SU-DHL-6 (cell line): ENCODE data around the gene PLCL1.

ENCODE experiments used
- H2AFZ ChIP-seq: fragments of 200-600 bp; sonication (generic); 2 replicates; pipeline ENCODE4 v1.6.1; 2014; ENCODE audit warnings: low read depth, mild to moderate bottlenecking, moderate library complexity, mixed read lengths, antibody characterized with exemption, low read length; ENCODE audit not compliant: severe bottlenecking
- H3F3A ChIP-seq: fragments of 200-600 bp; shearing (Covaris generic); 2 replicates; pipeline ENCODE4 v1.6.0; 2016; ENCODE audit warnings: antibody characterized with exemption, mild to moderate bottlenecking; ENCODE audit not compliant: insufficient read depth
- H3K27ac ChIP-seq: fragments of 200-600 bp; sonication (generic); 2 replicates; pipeline ENCODE4 v1.5.1; 2016; ENCODE audit warnings: low read depth, mild to moderate bottlenecking, low read length, moderate library complexity, mixed read lengths
- H3K27me3 ChIP-seq: fragments of 200-600 bp; sonication (generic), shearing (Covaris generic); 2 replicates; pipeline ENCODE4 v1.6.0; 2014; ENCODE audit warnings: mild to moderate bottlenecking, low read length
- H3K36me3 ChIP-seq: fragments of 200-600 bp; sonication (generic); 2 replicates; pipeline ENCODE4 v1.6.1; 2014; ENCODE audit warnings: mild to moderate bottlenecking, low read length, mixed read lengths
- H3K4me2 ChIP-seq: fragments of 300-600, 200-600 bp; shearing (Covaris generic), sonication (generic); 2 replicates; pipeline ENCODE4 v1.6.0; 2014; ENCODE audit warnings: low read length, low read depth, mild to moderate bottlenecking; ENCODE audit not compliant: poor library complexity, severe bottlenecking
- H3K4me3 ChIP-seq: fragments of 200-600 bp; sonication (generic); 2 replicates; pipeline ENCODE4 v1.5.1; 2014; ENCODE audit warnings: antibody characterized with exemption, low read length, mild to moderate bottlenecking, mixed read lengths; ENCODE audit not compliant: insufficient read depth, poor library complexity, severe bottlenecking
- H3K79me2 ChIP-seq: fragments of 200-600 bp; sonication (generic); 2 replicates; pipeline ENCODE4 v1.6.1; 2014; ENCODE audit warnings: mild to moderate bottlenecking, low read length, moderate library complexity; ENCODE audit not compliant: insufficient read depth
- H3K9ac ChIP-seq: fragments of 200-600 bp; sonication (generic); 2 replicates; pipeline ENCODE4 v1.7.0; 2014; ENCODE audit warnings: mild to moderate bottlenecking, low read length
- H3K9me2 ChIP-seq: fragments of 200-600 bp; sonication (generic); replicated peaks from 2 replicates; pipeline ENCODE4 v1.6.1; 2014; ENCODE audit warnings: low read length; ENCODE audit not compliant: insufficient read depth
- H3K9me3 ChIP-seq: fragments of 200-600 bp; sonication (generic); 2 replicates; pipeline ENCODE4 v1.6.1; 2014; ENCODE audit warnings: low read length, mixed read lengths; ENCODE audit not compliant: insufficient read depth
- H4K20me1 ChIP-seq: fragments of 200-600 bp; sonication (generic); 2 replicates; pipeline ENCODE4 v1.6.1; 2014; ENCODE audit warnings: low read depth, mild to moderate bottlenecking, antibody characterized with exemption, low read length, moderate library complexity, mixed read lengths
- CTCF ChIP-seq: fragments of 200-600 bp; sonication (generic); IDR thresholded peaks from one replicate; pipeline ENCODE4 v1.5.1; 2017; ENCODE audit warnings: antibody characterized with exemption, mild to moderate bottlenecking, low read length, moderate library complexity; ENCODE audit not compliant: insufficient read depth, poor library complexity, severe bottlenecking
- EZH2phosphoT487 ChIP-seq: fragments of 200-600 bp; sonication (generic), shearing (Covaris generic); conservative IDR thresholded peaks from 2 replicates; pipeline ENCODE4 v1.6.1; 2018; ENCODE audit warnings: mild to moderate bottlenecking, antibody characterized with exemption, low read length, moderate library complexity, mixed read lengths

Gene PLCL1

GRCh38 chr2:198084156-198084555, 279.8 kb downstream of the PLCL1 start:
- no peak overlapping the region for H2AFZ ChIP-seq
- TF ChIP-seq EZH2phosphoT487 (no peak), CTCF (no peak)
- H3K79me2 ChIP-seq: no peaks in the 10 kb centered on the region
- H3K27ac ChIP-seq: no peak overlapping the region
- H4K20me1 ChIP-seq: no peaks in the 10 kb centered on the region
- H3K36me3 ChIP-seq: no peaks in the 10 kb centered on the region
- H3F3A ChIP-seq: no peaks in the 10 kb centered on the region
- H3K9me3 ChIP-seq: no peaks in the 10 kb centered on the region; the same call in 1 of the 2 replicates
- H3K4me3 ChIP-seq: no peak overlapping the region
- H3K27me3 ChIP-seq: no peaks in the 10 kb centered on the region
- no peaks in the 10 kb centered on the region for H3K9me2 ChIP-seq
- H3K9ac ChIP-seq: no peak overlapping the region
- H3K4me2 ChIP-seq: no peak overlapping the region

- H3K79me2 ChIP-seq: no peaks in the 10 kb centered on the region
- no peak for TF ChIP-seq CTCF
- TF ChIP-seq EZH2phosphoT487: no peak
- H3K36me3 ChIP-seq: no peaks in the 10 kb centered on the region
- no peak overlapping the region for H3K27ac ChIP-seq
- no peaks in the 10 kb centered on the region for H3K9me2 ChIP-seq
- no peak overlapping the region for H3K4me3 ChIP-seq
- no peaks in the 10 kb centered on the region for H3K9me3 ChIP-seq
- no peak overlapping the region for H2AFZ ChIP-seq
- no peak overlapping the region for H3K9ac ChIP-seq
- H3K4me2 ChIP-seq: no peak overlapping the region
- H4K20me1 ChIP-seq: no peaks in the 10 kb centered on the region
- no peaks in the 10 kb centered on the region for H3K27me3 ChIP-seq
- H3F3A ChIP-seq: no peaks in the 10 kb centered on the region
Observed at GRCh38 chr2:198096002-198096401, 291.6 kb downstream of the PLCL1 start.

- Histone ChIP-seq H3K36me3 (no peaks in the 10 kb centered on the region), H3K4me3 (no peak overlapping the region), H3F3A (no peaks in the 10 kb centered on the region), H3K9me2 (no peaks in the 10 kb centered on the region), H4K20me1 (no peaks in the 10 kb centered on the region), H2AFZ (no peak overlapping the region), H3K9me3 (no peaks in the 10 kb centered on the region), H3K27me3 (no peaks in the 10 kb centered on the region), H3K27ac (no peak overlapping the region), H3K9ac (no peak overlapping the region), H3K79me2 (no peaks in the 10 kb centered on the region), H3K4me2 (no peak overlapping the region)
- TF ChIP-seq EZH2phosphoT487 (no peak), CTCF (no peak)
Observed at GRCh38 chr2:198096965-198097364, 292.6 kb downstream of the PLCL1 start.

- H4K20me1 ChIP-seq: no peaks in the 10 kb centered on the region
- H3K9ac ChIP-seq: no peak overlapping the region
- no peak overlapping the region for H3K4me2 ChIP-seq
- H3K27ac ChIP-seq: no peak overlapping the region
- no peak for TF ChIP-seq CTCF
- no peak overlapping the region for H2AFZ ChIP-seq
- H3K36me3 ChIP-seq: no peaks in the 10 kb centered on the region
- no peak overlapping the region for H3K4me3 ChIP-seq
- no peaks in the 10 kb centered on the region for H3K27me3 ChIP-seq
- H3K9me3 ChIP-seq: no peaks in the 10 kb centered on the region
- no peaks in the 10 kb centered on the region for H3K79me2 ChIP-seq
- H3K9me2 ChIP-seq: no peaks in the 10 kb centered on the region
- H3F3A ChIP-seq: no peaks in the 10 kb centered on the region
Observed at GRCh38 chr2:198097630-198098029, 293.2 kb downstream of the PLCL1 start.
